ENCODE data around the gene KCNJ9.
"Not testable (repeated sequence)": the region's sequence is repeated elsewhere in the genome, so short reads cannot be mapped to it uniquely, and the experiment has no call there.

The KCNJ9 gene

GRCh38 chr1:160081261-160081936 is at the start of gene KCNJ9:
Gene KCNJ9, plus strand, starts transcription at chr1:160081538. Its CDS starts 2,493 bp downstream, at chr1:160084031.
- DNase-seq (ENCODE audit: low spot score) = no peak

- DNase-seq (ENCODE audit: low spot score) = peak; percentile 15
Measured at GRCh38 chr1:160032165-160032820, 49.0 kb upstream of the KCNJ9 start.

- no peak for DNase-seq (ENCODE audit: low spot score)
Measured at GRCh38 chr1:160040476-160040875, 40.9 kb upstream of the KCNJ9 start.

- no peak for DNase-seq (ENCODE audit: low spot score)
Measured at GRCh38 chr1:160043543-160043942, 37.8 kb upstream of the KCNJ9 start.

GRCh38 chr1:160045653-160046052 is 35.7 kb upstream of the KCNJ9 start:
- DNase-seq (ENCODE audit: low spot score) = no peak

- peak; percentile 16 for DNase-seq (ENCODE audit: low spot score)
Measured at GRCh38 chr1:160046494-160047110, 34.7 kb upstream of the KCNJ9 start.

- no peak for DNase-seq (ENCODE audit: low spot score)
Measured at GRCh38 chr1:160047111-160047991, 34.0 kb upstream of the KCNJ9 start.

GRCh38 chr1:160048335-160048734 is 33.0 kb upstream of the KCNJ9 start:
- no peak for DNase-seq (ENCODE audit: low spot score)

- DNase-seq (ENCODE audit: low spot score) = no peak
Measured at GRCh38 chr1:160049101-160049500, 32.2 kb upstream of the KCNJ9 start.

- not testable (repeated sequence) for DNase-seq (ENCODE audit: low spot score)
Measured at GRCh38 chr1:160050182-160050581, 31.2 kb upstream of the KCNJ9 start.

- no peak for DNase-seq (ENCODE audit: low spot score)
Measured at GRCh38 chr1:160050619-160051018, 30.7 kb upstream of the KCNJ9 start.

- no peak for DNase-seq (ENCODE audit: low spot score)
Measured at GRCh38 chr1:160052936-160053335, 28.4 kb upstream of the KCNJ9 start.

- DNase-seq (ENCODE audit: low spot score) = no peak
Measured at GRCh38 chr1:160053548-160054365, 27.6 kb upstream of the KCNJ9 start.

GRCh38 chr1:160056648-160057169 is 24.6 kb upstream of the KCNJ9 start:
- DNase-seq (ENCODE audit: low spot score) = no peak

GRCh38 chr1:160058087-160058486 is 23.3 kb upstream of the KCNJ9 start:
- no peak for DNase-seq (ENCODE audit: low spot score)

GRCh38 chr1:160061369-160062229 is 19.7 kb upstream of the KCNJ9 start:
- DNase-seq (ENCODE audit: low spot score) = no peak

GRCh38 chr1:160062230-160062532 is 19.2 kb upstream of the KCNJ9 start:
- no peak for DNase-seq (ENCODE audit: low spot score)

GRCh38 chr1:160063176-160063575 is 18.2 kb upstream of the KCNJ9 start:
- no peak for DNase-seq (ENCODE audit: low spot score)

- DNase-seq (ENCODE audit: low spot score) = no peak
Measured at GRCh38 chr1:160064164-160064563, 17.2 kb upstream of the KCNJ9 start.

GRCh38 chr1:160064746-160065145 is 16.6 kb upstream of the KCNJ9 start:
- DNase-seq (ENCODE audit: low spot score) = no peak

Data from kidney capillary endothelial cell (primary cell).